HG02798 (cell line): ENCODE data around the gene TNFRSF1A.
A peak's percentile ranks its signal among the peaks of the same experiment; 100 is the strongest.
"Not testable (repeated sequence)": the region's sequence is repeated elsewhere in the genome, so short reads cannot be mapped to it uniquely, and the experiment has no call there.

Experiments
- ATAC-seq: cut with Tn5 transposase; IDR thresholded peaks from one replicate; pipeline ENCODE4 v1.9.1; 2021; ENCODE audit warnings: mild to moderate bottlenecking; ENCODE audit not compliant: unreplicated experiment, poor library complexity

TNFRSF1A gene

DNA sequence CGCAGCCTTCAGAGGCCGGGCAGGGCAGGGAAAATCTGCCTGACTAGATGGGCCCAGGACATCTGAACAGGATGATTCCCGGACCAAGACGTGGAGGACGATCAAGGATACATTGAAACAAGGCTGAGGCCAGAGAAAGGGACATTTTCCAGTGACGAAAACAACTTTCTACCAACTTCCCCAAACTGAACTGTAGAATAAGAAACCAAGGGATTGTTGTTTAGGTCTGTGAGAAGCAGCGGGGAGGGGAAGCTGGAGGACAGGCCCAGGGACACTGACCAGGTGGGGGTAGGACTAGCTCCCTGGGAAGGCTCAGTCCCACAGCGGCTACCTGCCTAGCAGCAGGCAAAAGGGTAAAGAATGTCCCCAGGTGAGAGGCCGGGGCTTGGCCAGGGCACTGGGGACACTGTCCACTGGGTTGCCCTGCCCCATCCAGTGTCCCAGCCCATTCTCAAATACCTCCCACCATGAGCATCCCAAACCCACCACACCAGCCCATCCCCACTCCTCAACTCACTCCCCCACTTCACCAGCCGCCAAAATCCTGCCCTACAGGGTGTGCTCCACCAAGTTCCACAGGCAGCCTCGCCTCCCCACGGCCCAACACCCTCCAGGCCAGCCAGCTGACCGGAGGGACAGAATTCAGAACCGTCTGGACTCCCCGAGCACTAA lies 995 bp downstream of the TNFRSF1A start:
- no peak for ATAC-seq

DNA sequence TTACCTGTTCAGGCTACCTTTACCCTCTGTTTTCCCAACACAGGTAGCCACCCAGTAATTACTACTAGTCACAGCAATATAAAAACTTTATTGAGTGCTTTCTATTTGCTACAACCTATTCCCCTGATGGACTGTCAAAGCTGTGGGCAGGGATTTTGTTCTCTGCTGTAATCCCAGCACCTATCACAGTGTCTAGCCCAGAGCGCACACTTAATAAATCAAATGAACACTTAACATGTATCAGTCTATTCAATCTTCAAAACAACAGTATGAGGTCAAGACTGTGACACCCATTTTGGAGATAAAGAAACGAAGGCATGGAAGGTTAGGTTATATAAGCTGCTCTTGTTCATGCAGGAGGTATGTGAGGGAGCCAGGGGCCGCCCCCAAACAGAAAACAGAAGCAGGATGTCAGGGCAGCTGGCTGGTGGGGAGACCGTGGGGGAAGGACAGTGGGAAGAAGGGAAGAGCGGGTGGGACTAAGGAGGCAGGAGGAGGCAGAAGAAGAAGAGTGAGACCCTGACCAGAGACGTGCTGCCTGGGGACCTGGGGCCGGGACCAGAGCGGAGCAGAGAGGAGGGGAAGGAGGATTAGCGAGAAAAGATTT lies 1.7 kb downstream of the TNFRSF1A start:
- no peak for ATAC-seq

DNA sequence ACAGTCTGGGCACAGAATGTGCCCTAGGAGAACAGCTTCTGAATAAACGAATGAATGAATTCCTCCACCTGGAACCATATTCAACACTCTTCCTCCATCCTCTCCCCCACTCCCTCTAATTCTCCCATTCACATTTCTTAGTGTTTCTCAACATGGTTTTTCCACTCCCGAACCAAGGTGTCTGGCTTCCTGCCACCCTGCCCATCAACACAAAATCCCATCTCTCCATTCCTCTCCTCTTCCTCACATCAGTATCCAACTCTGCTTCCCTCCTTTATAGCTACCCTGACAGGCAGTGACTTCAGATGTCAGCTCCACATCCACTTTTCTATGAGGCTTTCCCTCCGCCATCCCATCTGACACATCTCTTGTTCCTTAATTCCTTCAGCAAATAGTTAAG lies 2.9 kb downstream of the TNFRSF1A start:
- no peak for ATAC-seq

DNA sequence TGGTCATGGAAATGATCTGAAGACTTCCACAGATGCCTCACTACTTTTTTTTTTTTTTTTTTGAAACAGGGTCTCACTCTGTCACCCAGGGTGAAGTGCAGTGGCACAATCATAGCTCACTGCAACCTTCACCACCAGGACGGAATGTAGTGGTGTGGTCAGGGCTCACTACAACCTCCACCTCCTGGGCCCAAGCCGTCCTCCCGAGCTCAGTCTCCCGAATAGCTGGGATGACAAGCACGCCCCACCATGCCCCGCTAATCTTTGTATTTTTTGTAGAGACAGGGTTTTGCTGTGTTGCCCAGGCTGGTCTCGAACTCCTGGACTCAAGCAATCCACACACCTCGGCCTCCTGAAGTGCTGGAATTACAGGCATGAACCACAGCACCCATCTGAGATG lies 3.3 kb downstream of the TNFRSF1A start:
- not testable (repeated sequence) for ATAC-seq

DNA sequence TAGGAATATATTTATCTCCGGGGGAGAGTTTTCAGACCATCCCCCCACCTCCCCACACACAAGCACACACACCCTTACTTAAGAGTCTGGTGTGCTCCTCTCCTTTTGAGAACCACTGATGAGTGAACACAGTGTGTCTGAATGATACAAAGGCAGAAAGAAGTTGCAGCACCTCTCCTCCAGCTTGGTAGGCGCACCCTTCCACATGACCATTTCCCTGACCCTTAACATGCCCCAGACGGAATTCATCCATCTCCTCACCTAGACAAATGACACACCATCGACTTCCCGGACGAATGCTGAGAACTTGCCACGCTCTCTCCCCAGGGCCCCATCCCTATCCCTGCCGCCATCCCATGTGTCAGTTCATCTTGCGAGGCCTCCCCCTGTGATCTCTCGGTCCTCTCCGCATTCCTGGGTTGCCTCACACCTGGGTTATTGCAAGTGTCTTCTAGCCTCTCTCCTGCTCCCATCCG lies 3.9 kb downstream of the TNFRSF1A start:
- no peak for ATAC-seq

DNA sequence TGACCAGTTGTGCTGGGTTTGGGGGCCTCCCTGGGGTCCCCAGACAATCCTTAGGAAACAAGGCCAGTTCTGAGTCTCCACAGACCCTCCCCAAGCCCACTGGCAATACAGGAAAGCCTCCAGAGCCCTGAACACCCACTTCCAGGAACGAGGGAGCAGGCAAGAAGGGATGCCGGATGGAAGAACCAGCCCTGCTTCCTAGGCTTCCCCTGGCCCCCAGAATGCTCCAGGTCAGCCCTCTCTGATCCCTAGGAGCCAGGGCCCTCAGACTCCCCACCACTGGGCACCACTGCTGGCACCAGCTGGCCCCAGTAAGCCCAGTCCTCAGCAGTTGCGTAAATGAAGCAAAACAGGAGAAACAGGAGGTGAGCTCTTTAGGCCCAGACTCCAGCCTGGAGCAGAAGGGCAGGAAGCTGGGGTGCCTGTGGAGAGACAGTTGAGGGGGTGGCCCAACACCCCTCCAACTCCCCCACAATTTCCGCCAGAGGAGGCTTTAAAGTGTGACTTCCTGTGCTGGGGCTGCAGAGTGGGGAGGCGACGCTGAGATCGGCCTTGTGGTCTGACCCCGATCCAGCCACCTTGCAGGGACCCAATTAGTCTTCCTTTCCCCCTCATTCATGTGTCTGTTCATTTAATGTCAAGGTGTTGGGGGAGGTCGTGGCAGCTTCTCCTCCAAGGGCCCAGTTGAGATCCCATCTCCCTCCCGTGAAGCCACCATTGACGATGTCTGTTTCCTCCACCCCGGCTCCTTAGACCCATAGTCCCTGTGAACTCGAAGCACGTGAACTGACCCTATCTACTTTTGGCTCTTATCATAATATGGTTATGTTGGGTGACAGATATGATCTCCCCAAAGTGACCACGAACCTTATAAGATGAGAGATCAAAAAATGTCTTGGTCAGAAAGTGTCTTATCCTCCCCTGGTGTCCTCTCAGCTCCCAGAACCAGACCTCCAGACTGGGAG lies 4.7 kb downstream of the TNFRSF1A start:
- no peak for ATAC-seq

DNA sequence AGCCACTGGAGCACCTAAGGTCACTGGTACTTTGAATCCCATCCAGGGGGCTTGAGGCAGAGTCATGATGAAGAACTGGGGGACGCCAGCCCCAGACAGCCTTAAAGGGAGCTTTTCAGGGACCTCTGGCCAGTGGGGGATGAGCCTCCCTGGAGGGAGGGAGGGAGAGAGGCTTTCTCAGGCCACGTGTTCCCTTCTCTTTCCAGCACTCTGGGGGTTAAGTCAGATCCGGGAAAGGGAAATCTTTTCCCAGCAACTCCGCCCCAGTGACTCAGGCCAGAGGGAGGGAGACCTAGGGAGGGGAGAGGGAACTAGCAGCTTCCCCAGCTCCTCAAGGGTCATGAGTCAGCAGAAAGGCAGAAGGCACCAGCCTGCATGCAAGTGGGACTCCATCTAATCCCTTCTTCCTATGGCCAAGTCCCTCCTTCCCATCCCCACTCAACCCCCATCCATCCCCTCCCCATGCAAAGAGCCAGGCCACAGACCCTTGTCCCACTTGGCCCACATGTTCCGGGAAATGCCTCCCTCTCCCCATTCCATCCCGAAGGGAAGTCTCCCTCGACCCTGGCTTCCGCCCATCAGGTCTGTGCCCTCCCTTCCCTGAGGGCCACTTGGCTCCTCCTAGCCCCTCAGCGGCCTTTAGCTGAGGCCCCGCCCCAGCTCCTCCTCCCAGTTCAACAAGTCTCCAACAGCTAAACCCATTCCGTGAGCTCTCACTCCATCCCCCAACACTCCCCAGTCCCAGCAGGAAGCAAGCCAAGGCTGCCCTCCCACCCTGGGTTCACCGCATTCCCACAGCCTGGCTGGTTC lies 5.6 kb downstream of the TNFRSF1A start:
- ATAC-seq: no peak

DNA sequence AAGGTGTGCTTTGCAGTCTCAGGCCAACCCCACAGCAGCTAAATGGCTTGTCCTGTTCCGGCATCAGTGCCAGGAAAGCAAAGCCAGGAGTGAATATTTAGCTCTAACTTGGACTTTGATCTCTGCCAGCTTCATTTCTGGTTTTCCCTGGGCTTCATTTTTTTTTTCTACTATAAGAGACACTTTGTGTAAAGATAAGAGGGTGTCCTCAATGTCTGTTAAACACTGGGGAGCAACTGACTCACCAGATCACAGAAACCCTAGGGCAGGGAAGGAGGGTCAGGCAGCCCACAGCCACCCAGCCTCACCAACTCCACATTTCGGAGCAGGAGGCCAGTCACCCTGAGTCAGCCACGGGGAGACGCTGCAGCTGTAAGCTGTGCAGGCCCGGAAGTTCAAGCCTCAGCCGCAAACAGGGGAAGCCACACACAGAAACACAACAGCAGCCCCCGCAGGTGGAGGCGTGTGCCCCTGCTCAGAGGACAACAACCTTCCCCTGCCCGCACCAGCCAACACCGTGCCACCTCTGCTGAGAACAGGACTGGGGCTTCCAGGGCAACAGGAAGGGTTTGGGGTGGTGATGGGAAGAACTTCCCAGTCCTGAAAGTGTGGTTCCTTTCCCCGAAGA lies 6.3 kb downstream of the TNFRSF1A start:
- ATAC-seq: peak; percentile 71

DNA sequence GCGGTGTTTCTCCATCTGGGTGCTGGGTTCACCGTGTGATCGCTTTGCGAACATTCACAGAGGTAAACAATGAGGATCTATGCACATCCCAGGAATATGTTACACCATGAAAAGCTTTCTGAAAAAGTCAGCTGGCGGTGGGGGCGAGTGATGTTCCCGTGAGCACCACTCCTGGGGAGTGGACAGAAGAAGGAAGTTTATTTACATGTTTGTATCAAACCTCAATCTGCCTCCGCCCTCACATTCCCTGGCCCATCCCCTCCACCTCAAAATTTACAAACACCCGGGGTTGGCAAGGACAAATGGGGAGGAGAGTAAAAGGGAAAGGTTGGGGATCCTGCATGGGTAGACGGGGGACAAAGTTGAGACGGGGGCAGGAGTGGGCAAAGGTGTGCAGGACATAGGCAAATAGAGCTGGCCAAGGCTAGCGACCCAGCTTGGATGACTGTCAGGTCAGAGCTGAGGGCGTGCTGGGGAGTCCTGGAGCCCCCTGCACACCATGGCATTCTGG lies 6.9 kb downstream of the TNFRSF1A start:
- ATAC-seq: no peak

DNA sequence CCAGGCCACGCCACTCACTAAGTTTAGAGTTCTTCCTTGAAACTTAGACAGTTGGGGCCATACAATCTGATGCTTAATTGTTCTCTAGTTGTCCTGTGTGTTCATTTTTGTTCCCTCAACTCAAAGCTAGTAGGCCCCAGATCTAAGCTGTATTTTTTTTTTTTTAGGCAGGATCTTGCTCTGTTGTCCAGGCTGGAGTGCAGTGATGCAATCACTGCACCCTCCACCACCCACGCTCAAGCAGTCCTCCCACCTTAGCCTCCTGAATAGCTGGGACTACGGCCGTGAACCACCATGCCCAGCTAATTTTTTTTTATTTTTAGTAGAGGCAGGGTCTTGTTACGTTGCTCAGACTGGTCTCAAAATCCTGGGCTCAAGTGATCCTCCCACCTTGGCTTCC lies 7.5 kb downstream of the TNFRSF1A start:
- no peak for ATAC-seq

DNA sequence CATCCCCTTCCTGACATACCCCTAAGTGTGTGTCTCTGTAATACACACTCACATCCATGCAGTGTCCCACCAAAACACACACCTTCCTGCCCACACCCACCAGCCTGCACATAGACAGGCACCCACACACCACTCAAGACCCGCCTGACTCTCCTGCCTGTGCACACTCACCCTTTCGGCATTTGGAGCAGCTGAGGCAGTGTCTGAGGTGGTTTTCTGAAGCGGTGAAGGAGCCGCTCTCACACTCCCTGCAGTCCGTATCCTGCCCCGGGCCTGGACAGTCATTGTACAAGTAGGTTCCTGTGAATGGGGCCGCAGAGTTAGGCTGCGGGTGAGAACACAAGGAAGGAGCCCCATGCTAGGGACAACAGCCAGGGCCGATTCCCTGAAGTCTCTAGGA lies 8.3 kb downstream of the TNFRSF1A start:
- ATAC-seq: no peak

DNA sequence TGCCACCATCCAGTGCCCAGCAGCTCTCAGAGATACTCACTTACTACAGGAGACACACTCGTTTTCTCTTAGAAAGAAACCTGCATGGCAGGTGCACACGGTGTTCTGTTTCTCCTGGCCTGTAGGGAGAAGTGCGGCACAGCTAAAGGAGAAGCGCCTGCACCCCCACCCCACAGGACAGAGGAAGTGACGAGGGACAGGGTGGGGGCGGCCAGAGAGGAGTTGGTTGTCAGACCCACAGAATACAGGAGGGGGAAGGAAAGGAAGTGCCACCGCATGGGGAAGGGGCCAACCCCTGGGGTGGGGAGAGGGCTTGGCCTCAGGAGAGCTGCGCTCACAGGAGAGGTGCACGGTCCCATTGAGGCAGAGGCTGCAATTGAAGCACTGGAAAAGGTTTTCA lies 8.8 kb downstream of the TNFRSF1A start:
- ATAC-seq: no peak

DNA sequence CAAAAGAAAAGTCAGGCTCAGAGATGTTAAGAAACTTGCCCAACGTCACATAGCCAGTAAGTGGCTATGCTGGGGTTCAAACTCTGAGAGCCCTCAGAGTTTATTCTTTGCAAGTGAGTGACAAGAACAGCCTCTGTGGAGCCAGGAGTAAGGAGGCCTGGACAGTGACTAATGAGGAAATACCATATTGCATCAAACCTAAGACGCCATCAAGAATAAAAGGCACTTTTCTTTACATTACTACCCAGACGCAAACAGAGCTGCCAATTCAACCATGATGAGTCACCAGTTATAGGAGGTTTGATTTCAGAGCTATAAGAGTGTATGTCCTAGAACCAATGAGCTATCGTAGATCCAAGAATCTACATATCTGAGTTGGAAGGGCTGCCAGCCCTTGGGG lies 9.4 kb downstream of the TNFRSF1A start:
- ATAC-seq: no peak

DNA sequence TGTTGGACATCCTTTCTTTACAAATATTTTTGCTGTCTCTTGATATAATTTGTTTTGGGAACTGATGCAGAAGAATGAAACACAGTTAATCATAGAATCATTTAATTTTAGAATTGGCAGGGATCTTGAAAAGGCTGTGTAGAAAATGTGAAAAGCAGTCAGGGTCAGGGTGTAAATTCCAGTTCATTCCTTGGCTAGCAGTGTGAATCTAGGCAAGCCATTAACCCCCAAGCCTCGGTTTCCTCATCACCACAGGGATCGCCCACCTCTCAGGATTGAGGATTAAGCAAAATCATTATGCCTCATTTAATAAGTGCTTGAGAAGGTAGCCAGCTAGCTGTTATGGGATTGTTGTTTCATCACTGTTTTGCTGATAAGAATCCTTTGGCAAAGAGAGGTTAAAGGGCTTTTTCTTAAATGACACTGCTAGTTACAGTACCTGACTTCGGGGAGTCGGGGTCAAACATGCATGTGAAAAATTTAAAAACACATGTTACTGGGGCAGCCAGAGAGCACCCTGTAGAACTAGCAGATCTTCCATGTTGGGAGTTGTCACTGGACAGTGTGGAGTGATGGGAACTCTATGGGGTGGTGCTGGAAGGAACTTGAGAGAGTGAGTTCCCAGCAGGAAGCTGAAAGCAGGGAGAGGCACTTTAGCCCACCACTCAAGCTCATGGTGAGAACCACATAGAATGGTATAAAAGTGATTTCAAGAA lies 10.7 kb downstream of the TNFRSF1A start:
- no peak for ATAC-seq

DNA sequence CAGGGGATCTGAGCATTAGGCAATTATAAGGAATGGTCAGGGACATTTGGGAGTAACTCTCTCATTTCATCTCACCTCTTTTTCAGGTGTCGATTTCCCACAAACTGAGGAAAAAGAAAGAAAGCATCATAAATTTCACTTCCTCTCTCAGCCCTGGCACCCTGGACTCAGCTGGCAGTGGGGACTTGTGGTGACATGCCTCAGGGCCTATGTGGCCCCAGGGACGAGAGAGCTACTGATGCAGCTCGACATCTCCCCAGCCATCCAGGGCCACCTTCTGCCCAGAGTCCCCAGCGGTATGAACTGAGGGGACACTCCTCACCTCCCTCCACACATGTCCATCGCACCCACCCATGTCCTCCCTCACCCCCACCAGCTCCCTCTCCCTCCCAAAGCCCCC lies 11.7 kb downstream of the TNFRSF1A start:
- no peak for ATAC-seq

DNA sequence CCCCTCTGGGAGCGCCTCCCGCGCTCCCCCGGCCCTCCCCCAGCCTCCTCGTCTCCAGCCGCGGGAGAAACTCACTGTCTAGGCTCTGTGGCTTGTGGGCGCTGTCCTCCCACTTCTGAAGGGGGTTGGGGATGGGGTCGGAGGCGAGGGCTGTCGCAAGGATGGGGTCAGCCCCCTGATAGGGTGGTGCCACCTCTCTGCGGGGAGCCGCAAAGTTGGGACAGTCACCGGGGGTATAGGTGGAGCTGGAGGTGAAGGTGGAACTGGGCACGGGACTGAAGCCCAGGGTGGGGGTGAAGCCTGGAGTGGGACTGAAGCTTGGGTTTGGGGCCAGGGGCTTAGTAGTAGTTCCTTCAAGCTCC lies 12.2 kb downstream of the TNFRSF1A start:
- ATAC-seq: no peak

DNA sequence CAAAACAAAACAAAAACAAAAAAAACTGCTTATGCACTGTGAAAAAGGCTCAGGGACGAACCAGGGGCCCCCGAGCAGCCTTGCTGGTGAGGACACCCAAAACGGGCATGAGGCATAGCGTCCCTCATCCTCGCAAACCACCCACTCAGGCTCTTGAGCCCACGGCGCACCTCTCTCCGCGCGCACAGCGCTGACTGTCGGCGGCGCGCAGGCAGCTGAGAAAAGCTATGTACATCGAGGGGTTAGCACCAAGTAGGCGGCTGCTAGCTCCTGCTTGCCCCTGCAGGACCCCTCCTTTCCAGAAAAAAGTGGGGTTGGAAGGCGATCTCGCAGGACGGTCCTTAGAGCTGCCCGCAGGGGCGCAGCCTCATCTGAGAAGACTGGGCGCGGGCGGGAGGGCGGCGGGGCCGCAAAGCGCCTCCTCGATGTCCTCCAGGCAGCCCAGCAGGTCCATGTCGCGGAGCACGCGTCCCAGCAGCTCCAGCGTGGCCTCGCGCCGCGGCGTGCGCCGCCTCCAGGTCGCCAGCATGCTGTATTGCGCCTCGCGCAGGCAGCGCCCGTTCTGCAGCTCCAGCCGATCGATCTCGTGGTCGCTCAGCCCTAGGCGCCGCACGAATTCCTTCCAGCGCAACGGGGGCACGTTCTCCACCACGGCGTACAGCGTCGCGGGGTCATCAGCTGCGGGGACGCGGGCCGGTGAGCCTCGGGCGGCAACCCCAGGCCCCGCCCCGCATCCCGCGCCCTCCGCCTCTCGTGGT lies 12.8 kb downstream of the TNFRSF1A start:
- no peak for ATAC-seq

DNA sequence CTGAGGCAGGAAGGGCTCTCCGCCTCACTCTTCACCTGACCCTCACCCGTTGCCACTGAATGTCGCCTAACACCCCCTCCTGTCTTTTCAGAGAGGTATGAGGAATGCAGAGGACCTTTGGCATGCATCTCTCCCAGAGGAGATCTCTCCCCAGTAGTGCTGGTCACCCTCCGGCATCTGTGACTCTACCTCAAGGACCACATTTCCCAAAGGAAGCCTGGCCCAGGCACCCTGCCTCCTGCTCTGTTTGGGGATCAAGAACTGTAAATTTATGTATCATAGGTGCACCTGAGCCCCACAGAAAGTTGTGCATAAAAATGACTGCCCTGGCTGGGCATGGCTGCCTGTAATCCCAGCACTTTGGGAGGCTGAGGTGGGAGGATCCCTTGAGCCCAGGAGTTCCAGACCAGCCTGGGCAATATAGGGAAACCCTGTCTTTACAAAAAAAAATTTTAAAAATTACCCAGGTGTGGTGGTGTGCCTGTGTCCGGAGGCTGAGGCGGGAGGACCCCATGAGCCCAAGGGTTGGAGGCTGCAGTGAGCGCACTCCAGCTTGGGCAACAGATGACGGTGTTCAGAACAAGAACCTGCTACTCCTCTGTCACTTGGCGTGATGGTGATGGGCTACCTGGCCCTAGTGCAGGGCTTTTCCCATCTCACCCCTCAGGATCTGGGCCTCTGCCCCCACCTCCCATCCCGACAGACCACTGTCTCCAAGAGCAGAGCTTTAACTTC lies 13.7 kb downstream of the TNFRSF1A start:
- ATAC-seq: no peak
